Right lung (tissue), 5 donors: ENCODE measurements around the gene ATP5ME. TPM values are rescaled to one million over a fixed set of nuclear protein-coding genes. Genes with fewer than 3 reads are reported as not detected.

Experiments used
- DNase-seq, 2 donors: peaks; one replicate each; pipeline ENCODE4 v3.0.0-alpha.2; 2013
- polyA plus RNA-seq, 5 donors: library from polyadenylated mRNA; unstranded; fragments of 120-200 nt; gene quantifications; one replicate each; pipeline versions ENCODE4 v1.2.1 to v1.2.3, GENCODE V29; 2013; ENCODE audit warnings: inconsistent platforms in 1 of 5, low replicate concordance in 1 of 5; ENCODE audit not compliant: insufficient read length in 5 of 5, insufficient read depth in 1 of 5

ATP5ME gene
- polyA plus RNA-seq, 5 donors = 174 to 273 (median 191) TPM

DNA sequence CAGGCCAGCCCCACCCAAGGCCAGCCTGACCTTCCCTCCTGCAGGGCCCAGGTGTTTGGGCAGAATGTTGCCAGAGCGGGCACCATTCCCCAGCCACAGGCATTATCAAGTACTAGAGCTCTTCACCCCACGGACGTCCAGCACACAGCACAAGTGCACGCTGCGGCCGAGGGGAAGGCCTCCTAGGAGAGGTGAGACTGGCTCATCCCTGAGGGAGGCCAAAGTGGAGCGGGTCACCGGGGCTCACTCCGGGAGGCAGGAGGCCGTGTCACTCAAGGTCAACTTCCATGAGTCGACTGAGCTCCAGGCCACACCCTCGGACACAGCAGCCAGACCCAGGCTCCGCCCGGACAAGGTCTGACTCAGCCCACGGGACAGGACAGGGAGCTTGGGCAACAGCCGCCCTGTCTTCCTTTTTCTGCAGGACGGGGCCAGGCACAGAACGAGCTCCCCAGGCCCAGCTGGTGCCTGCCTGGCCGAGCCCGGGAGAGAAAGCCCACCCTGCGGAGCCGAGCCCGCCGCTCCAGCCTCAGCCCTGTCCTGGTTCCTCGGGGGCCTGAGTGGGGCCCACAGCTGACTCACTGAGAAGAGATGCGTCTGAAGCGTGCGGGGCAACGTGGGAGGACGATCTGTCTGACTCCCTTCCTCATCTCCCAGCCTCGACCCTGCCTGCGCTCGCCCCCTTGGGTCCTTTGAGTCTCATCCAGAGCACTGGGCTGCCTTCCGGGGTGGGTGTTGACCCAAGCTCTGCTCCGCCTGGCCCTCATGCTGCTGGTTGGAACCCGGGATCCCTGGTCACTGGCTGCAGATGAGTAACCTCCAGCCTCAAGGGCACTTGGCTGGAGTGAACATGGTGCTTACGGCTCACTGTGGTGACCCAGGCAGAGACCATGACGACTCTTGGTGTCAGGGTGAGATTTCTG lies 13.2 kb upstream of the ATP5ME start:
- DNase-seq = no peak

DNA sequence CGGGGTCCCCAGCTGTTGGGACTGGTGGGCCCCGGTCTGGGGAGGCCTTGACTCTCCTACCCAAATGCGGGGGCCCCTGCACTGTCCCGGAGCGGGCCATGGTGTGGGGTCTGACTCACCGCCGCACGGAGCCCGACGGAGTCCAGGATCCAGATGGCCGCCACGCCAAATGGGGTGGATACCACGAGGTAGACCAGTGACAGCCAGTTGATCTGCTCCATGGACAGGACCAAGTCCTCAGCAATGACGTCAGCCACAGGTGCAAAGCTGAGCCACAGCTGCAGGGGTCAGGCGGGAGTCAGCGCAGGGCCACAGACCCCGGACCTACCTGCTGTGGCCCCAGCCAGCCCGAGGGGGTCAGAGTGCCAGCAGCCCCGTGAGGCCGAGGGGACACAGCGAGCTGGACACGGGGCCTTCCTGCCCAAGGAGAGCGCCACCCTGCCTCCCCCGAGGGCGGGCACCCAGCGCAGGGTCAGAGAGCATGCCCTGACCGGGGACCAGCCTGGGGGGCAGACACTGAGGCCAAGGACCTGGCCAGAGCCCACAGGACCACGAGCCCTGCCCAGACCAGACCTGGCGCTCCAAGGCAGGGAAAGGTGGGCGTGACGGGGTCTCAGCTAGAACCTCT lies 12.5 kb upstream of the ATP5ME start:
- no peak for DNase-seq

DNA sequence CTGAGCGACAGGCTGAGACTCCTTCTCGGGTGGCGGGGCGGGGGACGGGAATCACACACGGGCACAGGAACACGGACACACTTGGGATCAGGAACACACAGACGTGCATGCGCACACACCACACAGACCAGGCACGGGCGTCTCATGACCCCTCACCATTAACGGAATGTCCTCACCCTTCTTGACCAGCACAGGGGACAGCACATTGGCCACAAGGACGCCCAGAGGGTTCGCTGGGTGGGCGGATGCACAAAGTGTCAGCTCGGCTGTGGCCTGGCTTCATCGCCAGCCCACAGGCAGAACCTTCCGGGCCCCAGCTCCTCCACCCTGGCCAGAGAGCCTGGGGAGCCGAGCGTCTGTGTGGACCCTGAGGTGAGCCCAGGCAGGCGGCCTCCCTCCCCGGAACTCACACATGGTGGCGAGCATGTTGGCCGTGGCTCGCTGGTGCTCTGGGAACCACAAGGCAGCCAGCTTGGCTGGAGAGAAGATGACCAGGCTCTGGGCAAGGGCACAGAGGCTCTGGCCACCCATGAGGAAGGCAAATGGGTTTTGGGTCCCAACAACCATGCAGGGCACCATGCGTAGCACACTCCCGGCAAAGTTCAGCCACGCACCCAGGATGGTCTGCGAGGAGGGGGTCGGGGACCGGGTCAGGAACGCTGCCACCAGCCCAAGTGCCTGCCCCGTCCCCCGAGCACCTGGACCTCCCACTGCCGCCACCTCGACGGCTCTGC lies 11.8 kb upstream of the ATP5ME start:
- DNase-seq = no peak

DNA sequence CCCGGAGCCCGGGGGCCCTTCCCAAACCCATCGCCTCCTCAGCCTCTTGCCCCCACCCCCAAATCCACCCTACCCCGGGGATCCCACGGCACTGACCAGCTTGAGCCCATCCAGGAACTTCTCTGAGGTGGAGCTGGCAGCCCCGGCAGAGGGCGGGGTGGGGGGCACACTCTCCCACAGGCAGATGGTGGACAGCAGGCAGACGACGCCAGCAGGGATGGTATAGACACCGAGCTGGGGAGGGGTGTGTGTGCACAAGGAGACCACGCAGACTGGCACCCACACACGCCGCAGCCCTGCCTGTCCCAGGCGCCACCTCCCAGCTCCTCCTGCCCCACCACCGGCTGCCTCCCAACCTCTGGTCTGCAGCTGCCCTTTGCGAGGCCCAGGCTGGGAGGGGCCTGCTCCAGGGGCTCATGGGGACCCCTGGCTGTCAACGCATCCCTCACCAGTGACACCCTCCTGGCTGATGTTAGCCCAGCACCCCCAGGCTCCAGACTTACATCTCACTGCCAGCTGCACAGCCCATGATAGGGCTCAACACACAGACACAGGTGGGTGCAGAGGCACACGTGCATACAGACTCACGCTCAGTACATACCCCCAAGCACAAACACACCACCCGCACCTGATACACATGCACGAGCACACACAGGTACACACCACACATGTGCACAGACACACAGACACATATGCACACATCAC lies 10.7 kb upstream of the ATP5ME start:
- no peak for DNase-seq

DNA sequence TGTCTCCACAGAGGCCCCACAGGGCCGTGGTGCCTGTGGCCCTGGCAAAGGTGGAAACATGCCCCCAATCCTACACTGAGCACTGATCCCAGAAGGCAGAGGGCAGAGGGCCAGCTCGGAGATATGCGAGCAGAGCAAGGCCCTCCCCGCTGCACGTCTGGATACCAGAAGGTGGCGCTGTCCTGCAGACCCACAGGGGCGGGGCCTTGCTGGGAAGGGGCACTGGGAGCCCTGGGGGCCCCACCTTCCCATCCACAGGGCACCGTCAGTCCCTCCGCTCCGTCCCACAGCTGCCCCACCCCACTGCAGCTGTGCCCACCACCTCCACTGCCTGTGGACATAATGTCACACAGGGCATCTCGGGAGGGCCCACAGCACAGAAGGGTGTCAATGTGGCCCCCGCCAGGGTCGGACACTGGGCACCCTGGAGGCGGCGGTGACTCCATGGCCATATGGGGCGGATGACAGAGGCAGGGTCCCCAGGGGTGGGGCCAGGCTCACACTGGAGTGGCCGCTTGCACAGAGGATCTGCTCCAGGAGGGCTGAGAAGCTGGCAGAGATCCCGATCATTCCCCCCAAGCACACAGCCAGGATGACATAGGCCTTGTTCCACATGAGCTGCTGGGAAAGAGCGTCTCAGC lies 10.0 kb upstream of the ATP5ME start:
- DNase-seq = no peak

DNA sequence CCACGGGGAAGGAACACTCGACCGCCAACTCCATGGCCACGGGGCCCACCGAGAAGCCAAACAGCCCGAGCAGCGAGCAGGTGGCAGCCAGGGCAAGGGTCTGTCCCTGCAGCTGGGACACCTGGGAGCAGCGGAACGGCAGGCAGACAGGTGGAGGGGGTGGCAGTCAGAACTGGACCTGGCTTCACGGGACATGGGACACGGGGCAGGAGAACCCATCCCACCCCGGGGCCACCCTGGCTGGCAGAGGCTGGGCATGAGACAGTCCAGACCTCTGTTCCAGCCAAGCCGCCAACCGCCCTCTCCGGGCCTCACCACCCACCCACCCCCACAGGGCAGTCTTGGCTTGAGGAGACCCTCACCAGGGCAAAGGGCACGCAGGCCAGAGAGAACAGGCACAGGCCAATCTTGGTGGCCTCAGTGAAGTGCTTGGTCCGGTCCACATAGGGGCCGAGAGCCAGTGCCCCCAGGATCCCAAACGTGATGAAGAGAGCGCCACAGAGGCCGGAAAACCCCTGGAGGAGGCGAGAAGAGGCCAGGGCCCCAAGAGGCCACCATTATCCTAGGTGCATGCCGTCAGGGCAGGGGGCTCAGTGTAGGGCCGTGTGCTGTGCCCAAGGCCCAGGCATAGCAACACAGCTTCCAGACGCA lies 9.3 kb upstream of the ATP5ME start:
- no peak for DNase-seq

DNA sequence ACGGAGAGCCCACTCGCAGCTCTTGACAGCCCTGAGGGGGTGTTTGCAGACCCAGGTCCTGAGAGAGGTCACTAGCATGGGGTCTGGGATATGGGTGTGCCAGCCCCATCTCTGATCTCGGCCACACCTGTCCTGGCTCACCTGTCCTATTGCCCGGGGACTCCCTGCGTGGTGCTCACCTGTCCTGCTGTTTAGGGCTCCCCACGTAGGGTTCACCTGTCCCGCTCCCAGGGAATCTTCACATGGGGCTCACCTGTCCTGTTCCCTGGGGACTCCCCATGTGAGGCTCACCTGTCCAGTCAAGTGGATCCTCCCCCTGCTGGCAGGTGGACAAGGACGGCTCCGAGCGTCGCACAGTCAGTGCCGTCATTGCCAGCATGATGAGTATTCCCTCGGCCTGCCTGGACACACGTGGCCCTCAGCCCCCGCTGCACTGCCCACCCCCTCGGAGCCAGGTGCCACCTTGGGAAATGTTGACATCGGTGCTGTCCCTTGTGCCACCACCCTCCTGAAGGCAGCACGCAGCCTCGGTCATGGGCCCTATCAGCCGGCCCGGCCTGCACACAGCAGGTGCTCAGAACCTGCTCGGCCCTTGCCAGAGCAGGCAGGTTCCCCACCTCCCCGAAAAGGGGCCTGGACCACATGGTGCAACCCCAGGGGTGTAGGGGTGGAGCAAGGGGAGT lies 8.6 kb upstream of the ATP5ME start:
- DNase-seq = no peak

DNA sequence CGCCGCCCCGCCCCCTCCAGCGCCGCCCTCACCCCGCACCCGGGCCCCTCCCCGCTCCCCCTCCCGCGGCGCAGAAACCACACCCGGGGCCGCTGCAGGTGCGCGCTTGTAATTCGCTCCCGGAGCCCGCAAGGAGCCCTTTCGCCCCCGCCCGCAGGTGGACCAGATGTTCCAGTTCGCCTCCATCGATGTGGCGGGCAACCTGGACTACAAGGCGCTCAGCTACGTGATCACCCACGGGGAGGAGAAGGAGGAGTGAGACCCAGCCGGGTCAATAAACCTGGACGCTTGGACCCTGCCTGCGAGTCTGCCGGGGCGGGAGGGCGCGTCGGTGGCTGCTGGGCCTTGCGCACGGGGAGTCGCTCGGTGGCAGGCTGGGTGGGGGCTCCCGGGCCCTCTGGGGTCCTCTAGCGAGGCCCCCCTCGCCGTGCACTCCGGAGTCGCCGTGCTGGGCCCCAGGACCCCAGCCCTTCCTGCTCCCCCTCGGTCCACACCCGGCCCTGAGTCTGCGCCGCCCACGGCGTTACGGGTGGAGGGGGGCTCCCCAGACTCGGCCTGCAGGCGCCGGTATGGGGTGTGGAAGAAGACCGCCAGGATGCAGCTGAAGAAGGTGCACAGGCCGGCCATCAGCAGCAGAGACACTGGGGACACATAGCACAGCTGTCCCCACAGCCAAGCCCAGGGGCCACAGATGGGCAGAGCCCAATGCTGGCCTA lies 7.8 kb upstream of the ATP5ME start:
- no peak for DNase-seq

DNA sequence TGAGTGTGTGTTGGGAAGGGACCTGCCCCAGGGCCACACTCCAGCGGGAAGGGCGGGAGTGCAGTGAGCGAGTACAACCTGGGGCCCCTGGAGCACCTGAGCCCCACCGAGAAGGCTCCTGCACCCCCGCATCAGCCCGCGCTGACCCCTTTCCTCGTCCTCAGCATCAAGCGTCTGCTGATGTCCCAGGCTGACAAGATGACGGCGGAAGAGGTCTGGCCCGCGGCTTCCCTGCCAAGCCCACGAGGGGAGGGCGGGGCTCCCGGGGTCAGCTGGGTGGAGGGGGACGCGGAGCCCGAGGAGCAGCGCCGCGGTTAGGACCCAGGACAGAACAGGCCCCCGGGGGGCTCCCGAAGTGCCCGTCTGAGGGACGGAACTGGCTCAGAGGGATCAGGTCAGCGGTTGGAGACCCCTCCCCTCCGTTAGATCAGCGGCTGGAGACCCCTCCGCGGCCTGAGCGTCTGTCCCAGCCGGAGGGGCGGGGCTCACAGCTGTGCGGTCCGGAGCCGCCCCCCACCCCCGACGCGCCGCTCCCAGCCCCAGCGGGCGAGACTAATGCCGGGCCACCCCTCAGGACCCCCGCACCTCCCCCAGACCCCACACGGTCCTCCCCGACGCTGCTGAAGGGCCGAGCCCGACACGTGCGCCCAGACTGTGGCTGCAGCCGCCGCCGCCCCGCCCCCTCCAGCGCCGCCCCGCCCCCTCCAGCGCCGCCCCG lies 7.0 kb upstream of the ATP5ME start:
- DNase-seq = no peak

DNA sequence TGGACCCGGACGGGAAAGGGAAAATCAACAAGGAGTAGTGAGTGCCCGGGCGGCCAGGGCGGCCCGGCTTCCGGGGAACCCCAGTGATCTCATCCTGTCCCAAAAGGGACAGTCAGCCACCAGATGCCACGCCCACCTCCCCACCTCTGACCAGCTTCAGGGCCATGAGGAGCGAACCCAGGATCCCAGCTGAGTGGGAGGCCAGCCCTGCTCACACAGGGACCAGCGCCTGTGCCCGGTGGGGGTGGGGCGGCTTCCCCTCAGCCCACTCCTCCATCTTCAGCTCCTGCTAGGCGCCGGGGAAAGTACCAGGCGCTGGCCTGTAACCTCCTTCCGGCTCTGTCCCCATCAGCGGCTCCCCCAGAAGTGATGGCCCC lies 6.5 kb upstream of the ATP5ME start:
- no peak for DNase-seq

DNA sequence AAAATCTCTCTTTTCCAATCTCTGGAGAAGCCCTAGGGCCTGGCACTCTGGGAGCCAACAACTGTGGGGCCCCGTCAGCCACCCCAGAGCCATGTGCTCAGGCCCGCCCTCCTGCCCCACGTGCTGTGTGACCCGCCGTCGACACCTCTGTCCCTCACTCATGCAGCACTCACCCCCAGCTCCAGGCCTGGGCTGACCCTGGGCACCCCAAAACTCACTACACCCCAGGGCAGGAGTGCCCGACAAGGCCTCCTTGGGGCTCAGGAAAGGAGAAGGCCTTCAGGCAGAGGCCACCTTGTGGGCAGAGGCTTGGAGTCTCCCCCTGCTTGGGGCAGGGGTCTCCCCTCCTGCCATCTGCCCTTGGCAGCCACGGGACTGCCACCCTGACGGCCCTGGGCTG lies 6.0 kb upstream of the ATP5ME start:
- no peak for DNase-seq

DNA sequence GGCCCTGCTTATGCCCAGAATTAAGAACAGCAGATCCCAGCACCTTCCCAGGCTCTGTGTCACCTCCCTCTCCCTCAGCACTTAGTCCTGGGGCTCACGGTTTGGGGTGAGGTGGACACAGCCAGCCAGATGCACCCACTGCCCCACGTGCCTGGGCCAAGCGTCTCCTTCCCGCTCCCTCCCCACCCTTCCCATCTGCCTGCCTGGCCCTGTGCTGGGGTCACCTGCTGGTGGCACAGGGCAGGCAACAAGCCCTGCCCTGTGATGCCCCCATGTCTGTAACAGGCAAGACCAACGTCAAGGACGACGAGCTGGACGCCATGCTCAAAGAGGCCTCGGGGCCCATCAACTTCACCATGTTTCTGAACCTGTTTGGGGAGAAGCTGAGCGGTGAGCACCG lies 5.6 kb upstream of the ATP5ME start:
- no peak for DNase-seq

DNA sequence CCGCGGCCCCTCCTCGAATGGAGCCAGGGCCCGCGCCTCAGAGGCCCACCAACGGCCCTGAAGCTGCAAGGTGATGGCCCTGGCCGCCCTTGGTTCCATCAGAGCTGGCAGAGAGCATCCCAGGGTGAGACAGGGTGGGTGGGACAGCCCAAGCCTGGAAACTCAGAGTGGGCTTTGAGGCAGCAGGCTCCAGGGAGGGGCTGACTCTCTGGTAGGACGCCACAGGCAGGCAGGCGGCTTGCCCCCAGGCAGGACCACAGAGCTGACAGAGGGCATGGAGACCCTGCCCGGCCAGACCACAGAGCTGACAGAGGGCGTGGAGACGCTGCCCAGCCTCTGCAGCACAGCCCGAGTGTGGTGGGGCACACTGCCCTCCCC lies 5.0 kb upstream of the ATP5ME start:
- no peak for DNase-seq

DNA sequence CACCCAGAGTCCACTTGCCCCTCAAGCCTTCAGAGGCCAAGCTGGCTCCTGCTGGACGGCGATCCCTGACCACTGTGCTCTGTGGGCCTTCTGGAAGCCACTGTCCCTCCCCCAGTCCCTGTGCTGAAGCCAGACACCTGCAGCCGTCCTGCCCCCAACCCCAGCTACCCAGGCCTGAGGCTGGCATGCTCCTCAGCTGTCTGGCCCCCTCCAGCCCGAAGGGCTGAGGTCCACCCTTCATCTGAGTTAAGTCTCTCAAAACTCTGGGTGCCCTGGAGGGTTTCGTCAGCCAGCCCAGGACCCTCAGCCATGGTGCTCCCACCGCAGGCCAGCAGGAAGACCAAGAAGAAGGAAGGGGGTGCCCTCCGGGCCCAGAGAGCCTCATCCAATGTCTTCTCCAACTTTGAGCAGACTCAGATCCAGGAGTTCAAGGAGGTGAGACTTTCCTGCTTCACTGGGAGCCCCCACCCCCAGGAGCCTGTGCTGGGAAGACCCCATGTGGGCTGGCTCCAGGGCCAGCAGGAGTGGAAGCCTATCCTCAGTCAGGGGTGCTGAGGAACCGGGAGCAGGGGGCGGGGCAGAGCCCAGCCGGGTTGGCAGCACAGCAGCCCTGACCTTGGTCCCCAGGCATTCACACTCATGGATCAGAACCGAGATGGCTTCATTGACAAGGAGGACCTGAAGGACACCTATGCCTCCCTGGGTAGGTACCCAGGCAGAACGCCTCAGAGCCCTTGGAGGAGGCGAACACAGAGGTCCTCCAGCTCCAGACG lies 4.4 kb upstream of the ATP5ME start:
- DNase-seq = no peak

DNA sequence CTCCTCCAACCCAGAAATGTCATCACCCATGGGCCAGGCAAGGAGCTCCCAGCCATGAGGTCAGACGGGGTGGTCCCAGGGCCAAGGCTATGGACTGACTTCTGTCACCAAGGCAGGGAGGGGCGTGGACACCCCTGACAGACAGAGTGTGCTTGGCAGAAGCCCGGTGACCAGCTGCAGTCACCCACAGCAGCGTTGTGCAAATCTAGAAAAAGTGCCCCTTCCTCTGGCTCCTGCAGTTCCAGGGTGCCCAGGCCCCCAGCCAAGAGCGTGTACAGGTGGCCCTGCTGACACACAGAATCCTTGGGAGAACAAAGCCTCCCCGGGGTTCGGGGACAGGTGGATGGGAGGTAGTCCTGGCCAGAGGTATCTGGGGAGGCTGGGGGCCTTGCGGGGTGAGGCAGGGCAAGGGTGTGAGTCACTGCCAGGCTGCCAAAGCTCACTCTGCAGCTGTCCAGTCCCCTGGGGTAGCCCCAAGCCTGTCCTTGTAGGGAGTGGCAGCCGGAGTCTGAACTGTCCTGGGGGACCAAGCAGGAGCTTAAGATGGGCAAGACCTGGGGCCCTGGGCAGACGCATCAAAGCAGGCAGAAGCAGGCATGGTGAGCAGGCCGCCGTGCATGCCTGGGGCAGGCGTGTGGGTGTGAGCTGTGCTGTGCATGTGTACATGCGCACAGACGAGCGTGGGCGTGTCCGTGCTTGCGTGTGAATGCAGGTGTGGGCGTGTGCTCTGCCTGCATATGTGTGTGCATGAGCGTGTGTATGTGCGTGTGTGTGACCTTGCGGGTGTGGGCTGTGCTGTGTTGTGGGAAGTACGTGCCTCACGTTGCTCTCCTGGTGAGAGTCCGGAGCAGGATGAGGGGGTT lies 3.6 kb upstream of the ATP5ME start:
- no peak for DNase-seq

DNA sequence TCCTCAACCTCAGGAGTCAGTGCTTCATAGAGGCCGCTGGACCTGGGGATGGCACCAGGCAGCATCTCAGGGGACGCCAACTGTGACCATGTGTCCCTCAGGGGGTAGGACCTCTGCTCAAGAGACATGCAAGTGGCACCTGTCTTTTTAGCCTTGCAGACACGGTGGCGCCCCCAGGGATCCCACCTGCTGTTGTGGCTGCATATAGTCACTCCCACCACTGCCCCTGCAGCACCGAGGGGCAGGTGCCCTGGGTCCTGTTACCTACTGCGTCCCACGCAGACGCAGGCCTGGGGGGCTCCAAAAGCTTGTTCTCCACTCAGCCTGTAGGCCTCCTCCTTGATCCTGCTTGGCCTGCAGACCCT lies 2.8 kb upstream of the ATP5ME start:
- DNase-seq = no peak
